Stomach (tissue), 9 donors: ENCODE data around the gene KRT81. TPM values are rescaled to one million over a fixed set of nuclear protein-coding genes. Genes with fewer than 3 reads are reported as not detected.

Source experiments
- DNase-seq, 2 donors: peaks; one replicate each; pipeline versions ENCODE4 v3.0.0 to v3.0.0-alpha.2; 2013 to 2019
- H3K27ac ChIP-seq, 5 donors: fragments of 200-600 bp in 4 of 5; sonication (generic) in 4 of 5; one replicate each; pipeline ENCODE4 v1.5.1; 2013 to 2019; ENCODE audit warnings: mild to moderate bottlenecking in 1 of 5, moderate library complexity in 1 of 5
- H3K27me3 ChIP-seq, 3 donors: fragments of 200-600 bp; sonication (generic); one replicate each; pipeline ENCODE4 v1.5.1; 2017 to 2019; ENCODE audit warnings: mixed run types in 1 of 3
- H3K36me3 ChIP-seq, 4 donors: fragments of 200-600 bp; sonication (generic); 1 replicate in 3 of 4; 2 replicates in 1 of 4; pipeline ENCODE4 v1.5.1; 2016 to 2019
- H3K4me1 ChIP-seq, 4 donors: fragments of 200-600 bp; sonication (generic); one replicate each; pipeline ENCODE4 v1.5.1; 2016 to 2019
- H3K4me3 ChIP-seq, 4 donors: fragments of 200-600 bp; sonication (generic) in 3 of 4; one replicate each; pipeline ENCODE4 v1.5.1; 2016 to 2019; ENCODE audit warnings: mild to moderate bottlenecking in 1 of 4
- H3K9me3 ChIP-seq, 4 donors: fragments of 200-600 bp; sonication (generic); one replicate each; pipeline ENCODE4 v1.5.1; 2016 to 2019
- CTCF ChIP-seq, 7 experiments: fragments of 450-650 bp in 4 of 7; fragments of 200-600 bp in 3 of 7; sonication (generic) in 3 of 7; IDR thresholded peaks; one replicate each; pipeline ENCODE4 v1.5.1; 2016 to 2019; ENCODE audit warnings: antibody characterized with exemption in 7 of 7, control low read depth in 2 of 7, mild to moderate bottlenecking in 1 of 7
- EP300 ChIP-seq: sonication (generic); formaldehyde crosslinking; IDR thresholded peaks from one replicate; pipeline ENCODE4 v1.6.1; 2017; ENCODE audit warnings: antibody characterized with exemption
- POLR2A ChIP-seq, 4 donors: fragments of 450-650 bp; IDR thresholded peaks; one replicate each; pipeline ENCODE4 v1.6.1; 2016; ENCODE audit warnings: antibody characterized with exemption in 4 of 4, control low read depth in 2 of 4, mild to moderate bottlenecking in 1 of 4, moderate library complexity in 1 of 4
- POLR2AphosphoS5 ChIP-seq, 3 donors: sonication (generic); formaldehyde crosslinking; IDR thresholded peaks; one replicate each; pipeline ENCODE4 v1.6.1; 2016; ENCODE audit warnings: antibody characterized with exemption in 3 of 3
- WGBS, 5 donors: extraction: QIAGEN DNeasy Blood & Tissue Kit in 3 of 5; methylation state at CpG; one replicate each; pipeline versions ENCODE4 v1.1.5 to v1.1.7; 2013 to 2018; 5-methylcytosine and 5-hydroxymethylcytosine counted together
- intact Hi-C: fragments of 100-400 bp; cut with DNase I; formaldehyde crosslinking; loops from one replicate; pipeline ENCODE4 v1.15.1; 2023; ENCODE audit warnings: low total_unique reads
- polyA plus RNA-seq, 3 donors: library from polyadenylated mRNA; stranded (reverse); fragments of 200-250 nt; gene quantifications; one replicate each; pipeline ENCODE4 v1.2.3, GENCODE V29; 2013
- total RNA-seq, 5 donors: library from RNA; depleted of rRNA; stranded (reverse); fragments of >200 nt; gene quantifications; one replicate each; pipeline versions ENCODE4 v1.1.0 to v1.2.3, GENCODE V29; 2014 to 2016
- donor health status: healthy with polysubstance abuse.
- donor health status: Bipolar disorder and iron deficiency.
- donor health status: healthy.

The KRT81 gene
- total and polyA plus RNA-seq, 8 donors = 0.15 TPM; not detected in 7

- Histone ChIP-seq H3K4me1 (peaks cover 15 to 34% (median 26%) of the 10 kb centered on the region in 4 donors), H3K36me3 (no peaks in the 10 kb centered on the region), H3K27ac (peak overlapping the region in 4 of 5 donors; percentile 60 to 91 (median 70)), H3K9me3 (no peaks in the 10 kb centered on the region), H3K4me3 (no peak overlapping the region), H3K27me3 (peaks cover 0 to 33% (median 0%) of the 10 kb centered on the region in 3 donors)
- TF ChIP-seq POLR2A (IDR thresholded peaks at IDR 0.05) = no peak
- TF ChIP-seq POLR2AphosphoS5 (IDR thresholded peaks at IDR 0.05) = peak in 2 of 3 donors; percentile 64 to 77
- TF ChIP-seq EP300 = peak; percentile 91
- TF ChIP-seq CTCF (IDR thresholded peaks at IDR 0.05) = no peak
- WGBS, 5 donors = 27 to 53% (median 38%) methylated on average over 3 of the region's 3 CpGs
- intact Hi-C loops = no loop called here
- DNase-seq = peak; percentile 66 to 79
Measured at GRCh38 chr12:52280319-52280795, 11.0 kb downstream of the KRT81 start.

GRCh38 chr12:52279422-52280318 is 11.7 kb downstream of the KRT81 start:
- H3K27me3 ChIP-seq = peaks cover 0 to 33% (median 0%) of the 10 kb centered on the region in 3 donors
- peak overlapping the region in 4 of 5 donors; percentile 60 to 91 (median 70) for H3K27ac ChIP-seq
- DNase-seq = peak in 1 of 2 donors; percentile 23
- H3K4me1 ChIP-seq = peaks cover 15 to 34% (median 26%) of the 10 kb centered on the region in 4 donors
- 88 to 92% (median 91%) methylated on average over 14 of the region's 14 CpGs for WGBS, 5 donors
- H3K4me3 ChIP-seq = no peak overlapping the region
- no peaks in the 10 kb centered on the region for H3K9me3 ChIP-seq
- no peak for TF ChIP-seq POLR2A (IDR thresholded peaks at IDR 0.05)
- TF ChIP-seq CTCF (IDR thresholded peaks at IDR 0.05) = peak in 1 of 7 experiments; percentile 5
- H3K36me3 ChIP-seq = no peaks in the 10 kb centered on the region
- intact Hi-C loops = no loop called here

DNA sequence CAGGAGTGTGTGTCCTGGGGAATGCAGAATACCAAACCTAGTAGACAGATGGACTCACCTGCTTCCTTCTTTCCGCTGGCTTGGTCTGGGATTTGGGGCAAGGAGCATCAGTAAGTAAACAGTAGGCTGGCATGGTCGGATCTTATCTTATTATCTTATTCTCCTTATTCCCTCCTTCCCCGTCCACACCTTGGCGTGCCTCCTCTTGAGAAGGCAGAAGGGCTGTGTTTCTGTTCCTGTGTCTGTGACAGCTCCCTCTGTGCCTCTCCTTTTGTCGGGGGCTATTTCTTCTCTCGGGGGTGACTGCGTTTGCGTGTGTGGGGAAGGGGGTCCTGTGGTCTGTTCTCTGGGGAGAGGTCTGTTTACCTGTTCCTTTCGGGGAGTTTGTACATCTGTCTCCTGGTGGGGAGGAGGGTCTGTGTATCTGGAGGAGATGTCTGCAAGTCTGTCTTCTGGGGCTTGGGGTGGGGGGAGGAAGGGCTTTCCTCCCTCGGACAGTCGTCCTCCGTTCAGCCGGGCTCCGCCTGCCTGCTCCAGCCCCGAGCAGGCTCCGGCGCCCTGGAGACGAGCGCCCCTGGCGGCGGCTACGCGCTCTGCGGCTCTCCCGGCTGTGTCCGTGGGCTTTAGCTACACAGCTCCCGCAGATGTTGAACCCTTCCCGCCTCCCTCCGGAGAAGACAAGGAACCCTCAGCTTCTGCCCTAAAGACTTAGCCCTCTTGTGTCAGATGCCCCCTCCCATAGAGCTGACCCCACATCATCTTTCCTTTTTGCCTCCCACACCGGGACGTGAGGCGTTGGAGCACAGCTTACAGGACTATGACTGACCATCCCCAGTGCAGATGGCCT is 12.5 kb downstream of the KRT81 start:
- Histone ChIP-seq H3K27me3 (peaks cover 0 to 33% (median 0%) of the 10 kb centered on the region in 3 donors), H3K27ac (peak overlapping the region in 3 of 5 donors; percentile 66 to 91 (median 74)), H3K36me3 (no peaks in the 10 kb centered on the region), H3K9me3 (no peaks in the 10 kb centered on the region), H3K4me1 (peaks cover 15 to 34% (median 26%) of the 10 kb centered on the region in 4 donors), H3K4me3 (peak overlapping the region in 3 of 4 donors; percentile 8 to 27 (median 21))
- intact Hi-C loops = no loop called here
- 14 to 21% (median 16%) methylated on average over 27 to 32 of the region's 32 CpGs for WGBS, 5 donors
- TF ChIP-seq CTCF (IDR thresholded peaks at IDR 0.05) = peak in 5 of 7 experiments; percentile 44 to 99 (median 94)
- peak in 1 of 3 donors; percentile 17 for TF ChIP-seq POLR2AphosphoS5 (IDR thresholded peaks at IDR 0.05)
- TF ChIP-seq EP300 = no peak
- TF ChIP-seq POLR2A (IDR thresholded peaks at IDR 0.05) = no peak
- DNase-seq = peak; percentile 85 to 93
